ENCODE results near the gene TNFAIP2. TPM values are rescaled to one million over a fixed set of nuclear protein-coding genes. Genes with fewer than 3 reads are reported as not detected.

The TNFAIP2 gene
- total and polyA plus RNA-seq, 9 donors: 40.0 to 62.9 (median 53.5) TPM

DNA sequence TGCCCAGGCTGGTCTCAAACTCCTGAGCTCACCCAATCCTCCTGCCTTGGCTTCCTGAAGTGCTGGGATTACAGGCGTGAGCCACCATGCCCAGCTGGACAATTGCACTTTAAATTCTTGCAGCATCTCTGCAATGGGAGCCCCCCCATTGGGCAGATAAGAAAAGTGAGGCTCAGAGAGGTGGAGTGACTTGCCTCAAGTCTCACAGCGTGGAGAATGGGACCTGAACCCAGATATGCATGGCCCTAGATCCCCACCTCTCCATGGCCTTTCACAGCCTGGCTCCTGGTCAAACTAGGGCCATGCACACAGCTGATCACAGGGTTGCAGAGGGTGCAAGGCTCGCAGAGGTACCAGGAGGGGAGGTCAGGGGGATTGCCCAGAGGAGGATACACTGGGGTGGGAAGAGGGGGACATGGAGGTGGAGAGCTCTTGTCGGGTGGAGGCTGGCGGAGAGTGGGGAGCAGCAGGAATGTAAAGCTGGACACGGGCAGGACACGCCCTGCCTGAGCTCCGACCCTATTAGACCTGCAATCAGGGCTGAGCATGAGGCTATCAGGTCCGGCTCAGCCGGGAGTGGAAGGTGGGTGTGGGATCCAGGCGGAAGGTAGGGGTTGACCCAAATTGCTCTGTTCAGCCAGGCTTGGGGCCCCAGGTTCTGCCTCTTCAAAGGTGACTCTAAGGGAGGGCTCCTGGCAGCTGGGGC is 21.9 kb upstream of the TNFAIP2 start:
- Histone ChIP-seq H3K36me3 (ENCODE audit: control insufficient read depth, insufficient read depth, low read length) (no peaks in the 10 kb centered on the region), H3K4me3 (ENCODE audit: low read length) (no peak overlapping the region), H3K9me3 (replicated peaks; ENCODE audit: control insufficient read depth, low read depth, low read length) (no peaks in the 10 kb centered on the region), H3K27ac (ENCODE audit: low read length) (no peak overlapping the region), H3K4me1 (ENCODE audit: control insufficient read depth, insufficient read depth, low read length) (peaks cover 49% of the 10 kb centered on the region), H3K27me3 (ENCODE audit: control insufficient read depth, insufficient read depth, low read length) (peaks cover 69% of the 10 kb centered on the region)
- WGBS (ENCODE audit: insufficient coverage): 80% methylated on average over 10 of the region's 11 CpGs
- DNase-seq: no peak

DNA sequence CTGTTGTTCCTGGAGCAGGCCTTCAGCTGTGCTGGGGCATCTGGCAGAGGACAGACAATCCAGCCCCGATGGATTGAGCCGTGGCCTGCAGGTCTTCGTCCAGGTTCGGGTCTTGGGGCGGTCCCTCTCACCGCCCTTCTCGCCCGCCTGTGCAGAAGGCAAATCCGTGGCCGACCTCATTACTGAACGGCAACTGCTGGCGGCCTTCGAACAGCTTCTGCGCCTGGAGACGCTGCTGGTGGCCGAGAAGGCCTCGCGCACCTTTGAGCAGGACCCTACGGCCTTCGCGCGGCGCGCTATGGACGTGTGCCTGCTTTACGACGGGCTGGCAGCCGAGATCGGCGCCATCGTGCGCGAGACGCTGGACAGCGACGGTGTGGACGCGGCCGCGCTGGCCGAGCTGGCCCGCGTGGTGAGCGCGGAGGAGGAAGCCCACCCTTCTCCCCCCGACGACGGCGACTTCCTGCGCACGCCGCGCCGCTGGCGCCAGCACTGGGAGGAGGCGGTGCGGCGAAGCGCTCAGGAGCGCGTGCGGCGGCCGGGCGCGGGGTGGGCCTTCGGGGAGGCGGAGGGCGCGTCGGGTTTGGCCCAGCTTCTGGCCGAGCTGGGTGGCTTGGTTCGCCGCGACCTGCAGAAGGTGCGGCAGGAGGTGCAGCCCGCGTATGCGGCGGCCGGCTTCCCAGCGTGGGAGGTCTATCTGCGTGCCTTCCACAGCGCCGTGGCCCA is 21.1 kb upstream of the TNFAIP2 start:
- H3K4me3 ChIP-seq (ENCODE audit: low read length): no peak overlapping the region

GRCh38 chr14:103102689-103103260 is 20.5 kb upstream of the TNFAIP2 start:
- Histone ChIP-seq H3K4me1 (ENCODE audit: control insufficient read depth, insufficient read depth, low read length) (peaks cover 49% of the 10 kb centered on the region), H3K4me3 (ENCODE audit: low read length) (no peak overlapping the region), H3K9me3 (replicated peaks; ENCODE audit: control insufficient read depth, low read depth, low read length) (no peaks in the 10 kb centered on the region), H3K27ac (ENCODE audit: low read length) (no peak overlapping the region), H3K36me3 (ENCODE audit: control insufficient read depth, insufficient read depth, low read length) (no peaks in the 10 kb centered on the region), H3K27me3 (ENCODE audit: control insufficient read depth, insufficient read depth, low read length) (peaks cover 66% of the 10 kb centered on the region)
- DNase-seq: no peak
- 20% methylated on average over 39 of the region's 39 CpGs for WGBS (ENCODE audit: insufficient coverage)

More for the DNA sequence above, 21.1 kb upstream of the TNFAIP2 start:
- 13% methylated on average over 84 of the region's 85 CpGs for WGBS (ENCODE audit: insufficient coverage)
- Histone ChIP-seq H3K36me3 (ENCODE audit: control insufficient read depth, insufficient read depth, low read length) (no peaks in the 10 kb centered on the region), H3K4me1 (ENCODE audit: control insufficient read depth, insufficient read depth, low read length) (peaks cover 49% of the 10 kb centered on the region), H3K9me3 (replicated peaks; ENCODE audit: control insufficient read depth, low read depth, low read length) (no peaks in the 10 kb centered on the region), H3K27ac (ENCODE audit: low read length) (no peak overlapping the region), H3K27me3 (ENCODE audit: control insufficient read depth, insufficient read depth, low read length) (peaks cover 69% of the 10 kb centered on the region)
- peak; percentile 54 for DNase-seq

- WGBS (ENCODE audit: insufficient coverage): 3% methylated on average over 67 of the region's 68 CpGs
- H3K4me1 ChIP-seq (ENCODE audit: control insufficient read depth, insufficient read depth, low read length): peaks cover 58% of the 10 kb centered on the region
- no peaks in the 10 kb centered on the region for H3K9me3 ChIP-seq (replicated peaks; ENCODE audit: control insufficient read depth, low read depth, low read length)
- H3K4me3 ChIP-seq (ENCODE audit: low read length): no peak overlapping the region
- no peaks in the 10 kb centered on the region for H3K36me3 ChIP-seq (ENCODE audit: control insufficient read depth, insufficient read depth, low read length)
- H3K27ac ChIP-seq (ENCODE audit: low read length): no peak overlapping the region
- peaks cover 62% of the 10 kb centered on the region for H3K27me3 ChIP-seq (ENCODE audit: control insufficient read depth, insufficient read depth, low read length)
- peak; percentile 79 for DNase-seq
Measured at GRCh38 chr14:103103461-103104388, 19.5 kb upstream of the TNFAIP2 start.

- H3K4me3 ChIP-seq (ENCODE audit: low read length): no peak overlapping the region
- DNase-seq: no peak
Measured at GRCh38 chr14:103104389-103104653, 18.9 kb upstream of the TNFAIP2 start.

GRCh38 chr14:103104654-103105452 is 18.4 kb upstream of the TNFAIP2 start:
- H3K36me3 ChIP-seq (ENCODE audit: control insufficient read depth, insufficient read depth, low read length): no peaks in the 10 kb centered on the region
- DNase-seq: peak; percentile 68
- H3K27ac ChIP-seq (ENCODE audit: low read length): no peak overlapping the region
- 4% methylated on average over 59 of the region's 59 CpGs for WGBS (ENCODE audit: insufficient coverage)
- H3K4me3 ChIP-seq (ENCODE audit: low read length): no peak overlapping the region
- peaks cover 55% of the 10 kb centered on the region for H3K27me3 ChIP-seq (ENCODE audit: control insufficient read depth, insufficient read depth, low read length)
- peaks cover 60% of the 10 kb centered on the region for H3K4me1 ChIP-seq (ENCODE audit: control insufficient read depth, insufficient read depth, low read length)
- no peaks in the 10 kb centered on the region for H3K9me3 ChIP-seq (replicated peaks; ENCODE audit: control insufficient read depth, low read depth, low read length)

More at GRCh38 chr14:103104389-103104653, 18.9 kb upstream of the TNFAIP2 start:
- Histone ChIP-seq H3K27me3 (ENCODE audit: control insufficient read depth, insufficient read depth, low read length) (peaks cover 58% of the 10 kb centered on the region), H3K4me1 (ENCODE audit: control insufficient read depth, insufficient read depth, low read length) (peaks cover 58% of the 10 kb centered on the region), H3K9me3 (replicated peaks; ENCODE audit: control insufficient read depth, low read depth, low read length) (no peaks in the 10 kb centered on the region), H3K27ac (ENCODE audit: low read length) (no peak overlapping the region), H3K36me3 (ENCODE audit: control insufficient read depth, insufficient read depth, low read length) (no peaks in the 10 kb centered on the region)
- WGBS (ENCODE audit: insufficient coverage): 4% methylated on average over 10 of the region's 20 CpGs

- peak overlapping the region; percentile 35 for H3K27ac ChIP-seq (ENCODE audit: low read length)
- no peaks in the 10 kb centered on the region for H3K9me3 ChIP-seq (replicated peaks; ENCODE audit: control insufficient read depth, low read depth, low read length)
- H3K27me3 ChIP-seq (ENCODE audit: control insufficient read depth, insufficient read depth, low read length): peaks cover 49% of the 10 kb centered on the region
- no peak overlapping the region for H3K4me3 ChIP-seq (ENCODE audit: low read length)
- H3K4me1 ChIP-seq (ENCODE audit: control insufficient read depth, insufficient read depth, low read length): peaks cover 68% of the 10 kb centered on the region
- H3K36me3 ChIP-seq (ENCODE audit: control insufficient read depth, insufficient read depth, low read length): no peaks in the 10 kb centered on the region
- WGBS (ENCODE audit: insufficient coverage): 60% methylated on average over 6 of the region's 9 CpGs
- peak; percentile 51 for DNase-seq
Measured at GRCh38 chr14:103105580-103106150, 17.6 kb upstream of the TNFAIP2 start.

GRCh38 chr14:103107455-103107854 is 15.8 kb upstream of the TNFAIP2 start:
- peaks cover 80% of the 10 kb centered on the region for H3K4me1 ChIP-seq (ENCODE audit: control insufficient read depth, insufficient read depth, low read length)
- no peaks in the 10 kb centered on the region for H3K9me3 ChIP-seq (replicated peaks; ENCODE audit: control insufficient read depth, low read depth, low read length)
- DNase-seq: no peak
- no peak overlapping the region for H3K4me3 ChIP-seq (ENCODE audit: low read length)
- 93% methylated on average over 23 of the region's 23 CpGs for WGBS (ENCODE audit: insufficient coverage)
- no peaks in the 10 kb centered on the region for H3K36me3 ChIP-seq (ENCODE audit: control insufficient read depth, insufficient read depth, low read length)
- no peak overlapping the region for H3K27ac ChIP-seq (ENCODE audit: low read length)
- peaks cover 33% of the 10 kb centered on the region for H3K27me3 ChIP-seq (ENCODE audit: control insufficient read depth, insufficient read depth, low read length)

All from muscle of leg (tissue), 11 donors.